HS-27A (cell line): ENCODE data around the gene CFAP119.
"Not testable (repeated sequence)": the region's sequence is repeated elsewhere in the genome, so short reads cannot be mapped to it uniquely, and the experiment has no call there.

Experiments
- DNase-seq: peaks from one replicate; pipeline ENCODE4 v3.0.0-alpha.2; 2012; ENCODE audit warnings: low read depth, missing footprints

CFAP119 gene

DNA sequence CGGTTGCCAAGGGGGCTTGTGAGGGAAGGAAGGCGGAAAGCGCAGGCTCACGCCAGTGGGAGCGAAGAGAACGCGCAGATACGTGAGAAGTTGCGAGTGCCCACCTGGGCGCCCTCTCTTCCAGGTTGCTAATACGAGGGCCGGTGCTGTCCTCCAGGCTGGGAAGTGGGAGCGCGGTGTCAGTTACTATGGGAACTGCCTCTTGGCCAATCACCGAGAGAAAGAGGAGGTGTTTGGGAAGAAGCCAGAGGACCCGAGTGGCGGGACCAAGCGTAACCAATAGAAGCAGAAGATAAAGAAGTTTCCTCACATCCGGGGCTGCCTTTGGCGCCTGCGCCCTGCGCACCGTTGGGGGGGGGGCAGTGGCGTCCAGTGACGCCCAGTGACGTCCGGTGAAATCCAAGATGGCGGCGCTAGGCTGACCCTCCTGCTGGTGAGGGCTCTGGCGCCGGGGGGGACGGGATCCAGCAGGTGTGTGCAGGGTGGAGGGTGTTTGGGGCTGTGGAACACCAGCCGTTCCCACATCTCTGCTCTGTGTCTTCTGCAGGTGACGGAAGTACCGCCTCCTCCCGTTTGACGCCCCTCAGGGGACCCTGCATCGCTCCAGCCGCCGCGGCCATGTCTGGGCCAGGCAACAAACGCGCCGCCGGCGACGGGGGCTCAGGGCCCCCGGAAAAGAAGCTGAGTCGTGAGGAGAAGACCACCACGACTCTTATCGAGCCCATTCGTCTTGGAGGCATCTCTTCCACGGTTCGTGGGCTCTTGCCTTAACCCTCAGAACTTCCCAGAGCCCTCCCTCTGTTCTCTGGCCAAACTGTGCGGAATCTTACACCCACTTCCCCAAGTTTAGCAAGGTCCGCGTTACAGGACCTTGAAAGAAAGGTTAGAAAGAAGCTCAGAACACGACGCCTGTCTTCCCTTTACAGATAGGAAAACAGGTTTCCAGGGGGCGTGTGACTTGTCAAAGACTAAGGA, at the start of gene CFAP119, which contains the start of gene RNF40:
TSS of gene CFAP119 (minus strand) at position 135 of the 975 bp plus-strand sequence. CDS start 314 bp downstream, outside the sequence.
TSS of gene RNF40 (plus strand) at position 395 of the 975 bp plus-strand sequence. CDS start at position 619, 224 bp downstream.
- peak; percentile 92 for DNase-seq

DNA sequence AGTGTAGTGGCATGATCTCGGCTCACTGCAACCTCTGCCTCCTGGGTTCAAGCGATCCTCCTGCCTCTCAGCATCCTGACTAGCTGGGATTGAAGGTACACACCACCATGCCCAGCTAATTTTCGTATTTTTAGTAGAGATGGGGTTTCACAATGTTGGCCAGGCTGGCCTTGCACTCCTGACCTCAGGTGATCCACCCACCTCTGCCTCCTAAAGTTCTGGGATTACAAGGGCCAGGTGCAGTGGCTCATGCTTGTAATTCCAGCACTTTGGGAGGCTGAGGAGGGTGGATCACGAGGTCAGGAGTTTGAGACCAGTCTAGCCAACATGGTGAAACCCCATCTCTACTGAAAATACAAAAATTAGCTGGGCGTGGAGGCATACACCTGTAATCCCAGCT, 47.8 kb upstream of the CFAP119 start:
- not testable (repeated sequence) for DNase-seq

DNA sequence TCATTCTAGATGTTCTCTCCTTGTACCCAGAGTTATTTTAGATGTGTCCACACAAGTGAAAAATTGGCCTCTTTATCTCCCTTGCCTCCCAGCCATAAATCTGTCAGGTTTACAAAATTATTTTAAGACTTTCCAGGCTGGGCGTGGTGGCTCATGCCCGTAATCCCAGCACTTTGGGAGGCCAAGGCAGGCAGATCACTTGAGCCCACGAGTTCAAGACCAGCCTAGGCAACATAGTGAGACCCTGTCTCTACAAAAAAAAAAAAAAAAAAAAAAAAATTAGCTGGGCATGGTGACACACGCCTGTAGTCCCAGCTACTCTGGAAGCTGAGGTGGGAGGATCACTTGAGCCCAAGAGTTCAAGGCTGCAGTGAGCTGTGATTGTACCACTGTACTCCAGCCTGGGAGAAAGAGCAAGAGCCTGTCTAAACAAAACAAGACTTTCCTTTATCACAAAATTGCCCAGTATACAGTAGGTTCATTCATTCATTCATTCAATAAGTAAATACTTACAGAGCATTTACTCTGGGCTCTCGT, 47.1 kb upstream of the CFAP119 start:
- not testable (repeated sequence) for DNase-seq

DNA sequence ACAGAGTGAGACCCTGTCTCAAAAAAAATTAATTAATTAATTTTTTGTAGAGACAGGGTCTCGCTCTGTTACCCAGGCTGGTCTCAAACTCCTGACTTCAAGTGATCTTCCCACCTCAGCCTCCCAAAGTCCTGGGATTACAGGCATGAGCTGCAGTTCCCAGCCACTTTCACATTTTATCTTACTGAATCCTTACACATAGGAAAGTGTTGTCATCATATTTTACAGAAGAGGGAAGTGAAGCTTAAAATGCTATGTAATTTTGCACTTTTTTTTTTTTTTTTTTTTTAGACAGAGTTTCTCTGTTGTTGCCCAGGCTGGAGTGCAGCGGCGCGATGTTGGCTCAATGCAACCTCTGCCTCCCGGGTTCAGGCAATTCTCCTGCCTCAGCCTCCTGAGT, 46.3 kb upstream of the CFAP119 start:
- no peak for DNase-seq

DNA sequence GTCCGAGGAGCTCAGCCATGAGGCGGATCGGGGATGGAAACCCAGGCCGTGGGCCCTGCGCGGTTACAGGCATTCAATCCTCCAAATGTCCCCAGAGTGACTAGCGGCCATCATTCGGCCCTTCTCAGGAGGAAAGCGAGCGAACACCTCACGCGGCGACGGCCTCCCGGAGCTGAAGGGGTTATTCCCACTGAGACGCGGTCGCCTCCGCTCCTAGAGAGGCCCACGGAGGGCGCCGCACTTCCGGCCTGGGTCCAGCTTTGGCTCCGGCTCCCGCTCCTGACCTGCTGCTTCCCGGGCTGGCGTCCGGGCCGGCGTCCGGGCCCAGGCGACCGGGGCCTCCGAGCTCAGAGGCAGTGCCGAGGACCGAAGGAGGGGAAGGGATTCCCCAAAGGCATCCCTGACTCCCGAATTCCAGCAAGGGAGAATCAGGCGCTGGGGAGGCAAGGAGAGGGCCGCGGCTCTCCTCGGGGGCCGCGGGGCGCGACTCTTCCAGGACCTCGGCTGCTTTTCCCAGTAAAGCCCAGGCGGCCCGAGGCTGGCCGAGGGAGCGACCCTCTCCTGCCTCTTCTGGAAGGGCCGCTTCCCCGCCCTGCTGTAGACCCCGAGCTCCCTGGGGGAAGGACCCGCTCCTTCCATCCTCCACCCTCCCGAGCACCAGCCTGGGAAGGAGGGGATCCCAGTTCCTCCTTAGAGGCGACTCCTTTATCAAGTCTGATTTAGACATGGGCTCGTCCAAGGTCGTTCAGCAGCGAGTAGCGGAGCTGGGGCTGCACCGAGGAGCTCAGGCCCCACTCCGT, 43.7 kb upstream of the CFAP119 start:
- no peak for DNase-seq

DNA sequence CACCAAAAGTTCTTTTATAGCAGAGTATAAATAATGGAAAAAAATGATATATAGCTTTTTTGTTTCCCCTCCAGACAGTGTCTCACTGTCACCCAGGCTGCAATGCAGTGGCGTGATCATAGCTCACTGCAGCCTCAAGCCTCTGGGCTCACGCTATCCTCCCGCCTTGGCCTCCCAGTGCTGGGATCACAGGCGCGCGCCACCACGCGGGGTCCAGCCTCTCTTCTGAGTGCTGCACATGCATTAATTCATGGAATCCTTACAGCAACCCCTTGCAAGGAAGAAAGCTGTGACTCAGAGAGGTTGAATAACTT, 43.2 kb upstream of the CFAP119 start:
- no peak for DNase-seq

DNA sequence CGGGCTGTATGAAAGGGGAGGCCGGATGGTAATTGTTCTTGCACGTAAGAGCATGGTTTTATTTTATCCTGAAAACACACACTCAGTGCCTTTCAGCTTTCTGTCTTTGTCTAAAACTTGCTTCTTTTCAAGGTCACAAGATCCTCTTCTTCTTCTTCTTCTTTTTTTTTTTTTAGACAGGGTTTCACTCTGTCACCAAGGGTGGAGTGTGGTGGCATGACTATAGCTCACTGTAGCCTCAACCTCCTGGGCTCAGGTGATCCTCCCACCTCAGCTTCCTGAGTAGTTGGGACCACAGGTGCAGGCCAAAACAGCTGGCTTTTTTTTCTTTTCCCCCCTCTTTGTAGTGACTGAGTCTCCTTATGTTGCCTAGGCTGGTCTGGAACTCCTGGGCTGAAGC, 41.1 kb upstream of the CFAP119 start:
- DNase-seq = no peak

DNA sequence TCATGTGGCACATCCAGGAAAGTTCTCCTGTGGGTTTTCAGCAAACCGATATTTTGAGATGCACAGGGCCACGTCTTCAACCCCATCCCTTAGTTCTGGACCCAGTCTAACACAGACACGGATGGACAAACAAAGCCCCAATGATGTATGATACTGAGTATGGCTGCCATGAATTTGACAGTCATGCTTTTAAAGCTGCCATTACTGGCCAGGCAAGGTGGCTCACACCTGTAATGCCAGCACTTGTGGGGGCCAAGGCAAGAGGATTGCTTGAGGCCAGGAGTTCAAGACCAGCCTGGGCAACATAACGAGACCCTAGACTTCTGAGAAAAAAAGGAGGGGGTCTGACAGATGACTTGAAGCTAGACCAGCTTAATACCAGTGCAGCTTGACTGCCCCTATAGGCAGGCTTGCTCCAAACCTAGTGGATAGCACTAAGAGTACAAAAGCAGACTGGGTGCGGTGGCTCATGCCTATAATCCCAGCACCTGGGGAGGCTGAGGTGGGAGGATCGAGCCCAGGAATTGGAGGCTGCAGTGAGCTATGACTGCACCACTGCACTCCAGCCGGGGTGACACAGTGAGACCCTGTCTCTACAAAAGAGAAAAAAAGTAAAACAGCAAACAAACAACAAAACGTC, 35.9 kb upstream of the CFAP119 start:
- DNase-seq = no peak

DNA sequence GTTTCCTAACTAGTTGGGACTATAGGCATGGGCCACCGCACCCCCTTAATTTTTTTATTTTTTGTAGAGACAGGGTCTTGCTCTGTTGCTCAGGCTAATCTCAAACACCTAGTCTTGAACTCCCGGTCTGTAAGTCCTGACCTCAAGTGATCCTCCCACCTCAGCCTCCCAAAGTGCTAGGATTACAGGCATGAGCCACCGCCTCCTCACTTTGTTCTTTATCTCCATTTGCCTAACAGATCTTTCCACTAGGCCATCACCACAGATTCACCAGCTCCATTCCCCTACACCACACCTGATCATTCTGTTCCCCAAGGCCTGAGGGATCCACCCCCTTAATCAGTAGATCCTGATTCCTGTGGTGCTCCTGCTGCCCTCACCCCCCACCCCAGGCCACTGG, 32.8 kb upstream of the CFAP119 start:
- no peak for DNase-seq

DNA sequence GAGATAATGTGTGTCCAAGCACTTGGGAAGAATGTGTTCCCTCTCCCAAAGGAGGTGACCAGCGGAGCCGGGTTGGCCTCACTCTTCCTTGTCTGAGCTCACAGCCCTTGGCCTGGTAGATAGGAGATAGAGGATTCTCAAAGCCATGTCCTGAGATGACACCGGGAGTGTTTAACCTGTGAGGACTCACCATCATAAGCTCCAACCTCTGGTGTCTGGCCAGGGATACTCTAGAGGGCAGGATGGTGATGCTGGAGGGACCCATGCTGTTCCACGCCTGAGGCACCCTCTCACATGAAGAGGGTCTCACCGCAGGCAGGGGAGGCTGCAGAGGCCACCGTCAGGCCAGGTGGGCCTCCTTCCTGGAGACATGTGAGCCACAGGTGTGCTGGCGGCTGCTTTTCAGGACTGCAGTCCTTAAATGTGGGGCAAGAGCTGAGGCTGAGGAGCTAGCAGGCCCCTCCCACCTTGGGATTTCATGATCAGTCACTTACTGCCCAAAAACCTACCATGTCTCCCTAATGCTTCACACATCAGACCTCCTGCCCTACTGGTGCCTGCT, 31.7 kb upstream of the CFAP119 start:
- no peak for DNase-seq

DNA sequence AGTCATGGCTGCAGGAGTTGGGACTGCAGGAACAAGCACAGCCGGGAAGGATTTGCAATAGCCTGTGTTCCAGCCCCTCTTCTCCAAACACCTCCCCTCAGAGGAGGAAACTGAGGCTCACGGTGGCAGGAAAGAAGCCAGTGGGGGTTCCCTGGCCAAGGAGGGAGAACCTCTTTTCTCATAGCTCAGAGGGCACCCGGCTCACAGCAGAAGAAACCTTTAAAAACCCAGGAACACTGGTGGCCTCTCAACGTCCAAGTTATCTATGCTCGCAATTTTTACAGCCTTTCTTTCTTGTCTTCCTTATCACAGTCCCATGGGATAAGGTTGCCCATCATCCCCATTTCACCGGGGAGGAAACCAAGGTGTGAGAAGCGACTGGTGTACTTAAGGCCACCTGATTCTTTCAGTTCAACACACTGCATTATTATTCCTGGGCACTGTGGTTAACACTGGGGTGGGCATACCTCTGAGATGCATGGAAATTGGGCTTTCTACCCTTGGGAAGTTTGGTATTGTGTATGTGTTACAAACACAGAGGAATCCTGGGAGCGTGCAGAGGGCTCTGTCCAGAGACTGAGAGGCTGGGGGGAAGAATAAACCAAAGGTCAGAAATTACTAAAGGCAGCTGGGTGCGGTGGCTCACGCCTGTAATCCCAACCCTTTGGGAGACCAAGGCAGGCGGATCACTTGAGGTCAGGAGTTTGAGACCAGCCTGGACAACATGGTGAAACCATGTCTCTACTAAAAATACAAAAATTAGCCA, 25.9 kb upstream of the CFAP119 start:
- DNase-seq = no peak

DNA sequence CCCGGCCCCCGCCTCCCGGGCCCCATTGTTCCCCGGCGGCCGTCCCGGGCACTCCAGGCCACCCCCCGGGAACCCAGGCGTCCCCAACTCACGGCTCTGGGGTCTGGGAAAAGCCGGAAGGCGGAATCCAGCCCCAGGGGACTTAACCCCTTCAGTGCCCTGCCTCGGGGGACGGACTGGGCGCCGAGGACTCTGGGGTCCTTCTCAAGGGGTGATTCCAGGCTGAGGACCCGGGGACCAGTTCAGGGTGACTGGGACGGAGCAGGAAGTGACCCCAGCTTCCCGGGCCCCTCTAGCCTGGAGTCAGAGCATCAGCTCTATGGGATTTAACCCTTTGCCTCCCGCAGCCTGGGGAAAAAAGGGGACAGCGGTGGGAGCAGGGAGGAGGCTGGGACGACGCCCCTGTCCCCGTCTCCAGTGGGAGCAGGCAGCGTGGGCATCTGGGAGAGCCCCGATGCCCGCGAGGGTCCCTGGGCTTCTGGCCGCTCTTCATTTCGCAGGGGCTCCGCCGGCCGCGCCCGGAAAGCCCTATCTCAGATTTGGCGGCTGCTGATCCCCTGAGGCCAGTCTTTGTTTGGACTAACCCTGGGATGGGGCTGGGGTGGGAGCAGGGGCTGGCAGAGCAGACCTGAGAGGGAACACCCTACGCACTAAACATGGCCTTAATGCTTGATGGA, 25.2 kb upstream of the CFAP119 start, which contains the start of gene ZNF629:
TSS of gene ZNF629 (minus strand) at position 270 of the 677 bp plus-strand sequence. CDS start 2,723 bp downstream, outside the sequence.
- peak; percentile 35 for DNase-seq

DNA sequence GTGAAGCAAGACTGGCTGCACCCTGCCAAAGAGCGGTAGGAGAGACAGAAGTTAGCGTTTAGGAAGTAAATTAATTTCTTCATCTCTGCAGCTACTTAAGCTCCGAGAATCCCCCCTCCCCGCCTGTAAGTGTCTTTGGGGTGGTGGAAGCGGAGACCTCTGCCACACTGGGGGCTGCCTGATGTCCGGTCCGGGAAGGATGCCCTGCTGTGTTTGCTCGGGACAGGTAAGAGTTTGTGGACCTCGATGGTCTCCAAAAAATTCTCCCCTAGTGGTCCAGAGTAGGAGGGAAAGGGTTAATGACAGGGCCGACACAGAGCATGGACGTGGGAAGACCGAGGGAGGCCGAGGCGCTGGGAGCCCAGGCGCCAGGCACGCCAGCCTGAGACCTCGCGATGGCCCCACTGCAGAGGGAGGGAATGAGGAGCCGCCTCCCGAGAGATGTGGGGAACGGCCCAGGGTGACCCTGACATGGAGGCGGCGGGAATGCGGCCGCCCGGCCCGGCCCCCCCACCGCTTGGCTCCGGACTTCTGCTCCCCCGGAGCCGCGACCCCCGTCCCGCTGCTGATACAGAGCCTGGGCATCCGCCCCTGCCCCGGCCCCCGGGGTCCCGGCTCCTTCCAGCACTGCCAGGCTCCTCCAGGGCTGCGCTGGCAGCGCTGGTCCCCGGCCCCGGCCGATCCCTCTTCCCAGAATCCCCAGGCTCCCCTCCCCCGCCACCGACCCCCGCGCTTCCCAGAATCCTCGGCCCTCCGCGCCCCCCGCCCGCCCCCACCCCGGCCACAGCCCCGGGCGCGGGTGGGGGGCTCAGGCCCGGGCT, 24.5 kb upstream of the CFAP119 start:
- no peak for DNase-seq

DNA sequence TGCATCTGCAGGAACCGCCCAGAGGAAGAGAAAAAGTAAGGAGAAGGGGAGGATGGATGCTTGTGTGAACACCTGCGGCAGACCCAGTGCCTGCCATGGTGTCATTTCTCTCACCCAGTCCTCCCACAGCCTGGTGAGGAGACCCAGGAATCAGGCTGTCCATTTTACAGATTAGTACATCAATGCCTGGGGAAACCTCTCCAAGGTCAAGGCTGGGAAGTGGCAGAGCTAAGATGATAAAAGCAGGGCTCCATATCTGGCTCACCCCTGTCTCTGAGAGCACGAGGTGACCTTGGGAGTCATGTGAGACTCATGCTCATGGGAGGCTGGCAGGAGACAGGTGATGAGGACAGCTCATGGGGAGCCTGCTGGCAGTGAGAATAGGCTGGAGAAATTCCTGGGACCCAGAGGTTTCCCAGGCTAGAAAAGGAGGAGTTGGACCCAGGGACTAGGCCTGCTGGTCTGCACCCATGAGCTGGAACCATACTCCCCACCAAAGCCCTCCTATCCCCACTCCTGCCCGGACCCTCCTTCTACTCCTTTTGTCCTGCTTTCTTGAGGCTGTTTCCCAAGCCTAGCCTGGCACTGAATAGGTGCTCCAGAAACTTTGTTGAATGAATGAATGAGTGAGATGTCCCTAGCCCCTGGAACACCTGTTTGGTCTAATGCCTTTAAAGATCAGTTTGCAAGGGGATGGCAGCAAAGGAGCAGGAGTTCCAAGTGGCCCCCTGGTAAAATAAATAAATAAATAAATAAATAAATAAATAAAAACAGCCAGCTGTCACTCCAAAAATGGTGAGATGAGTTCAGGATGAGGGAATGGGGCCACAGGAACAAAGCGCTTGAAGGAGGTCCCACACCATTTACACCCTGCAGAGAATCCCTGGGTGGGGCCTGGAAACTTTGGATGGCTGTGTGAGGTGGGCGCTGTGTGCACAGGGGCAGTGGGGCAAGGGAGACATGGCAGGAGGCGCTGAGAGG, 23.6 kb upstream of the CFAP119 start:
- DNase-seq = no peak

DNA sequence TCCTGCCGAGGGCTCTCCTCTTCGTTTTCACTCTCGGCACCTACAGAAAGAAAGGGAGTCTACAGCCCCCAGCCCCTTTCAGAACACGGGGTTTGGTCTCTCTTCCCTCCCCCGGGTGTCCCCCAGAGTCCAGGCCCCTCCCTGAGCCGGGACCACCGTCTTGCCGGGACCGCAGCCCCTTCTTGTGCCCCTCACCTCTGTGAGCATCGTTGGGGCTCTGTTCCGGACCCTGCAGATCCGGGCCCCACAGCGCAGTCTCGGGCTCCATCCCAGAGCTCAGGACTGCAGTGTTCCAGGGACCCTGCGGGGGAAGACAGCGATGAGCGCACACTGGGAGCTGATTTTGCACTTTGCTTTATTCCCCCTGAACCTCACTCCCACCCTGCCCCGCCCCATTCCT, 22.4 kb upstream of the CFAP119 start:
- no peak for DNase-seq

DNA sequence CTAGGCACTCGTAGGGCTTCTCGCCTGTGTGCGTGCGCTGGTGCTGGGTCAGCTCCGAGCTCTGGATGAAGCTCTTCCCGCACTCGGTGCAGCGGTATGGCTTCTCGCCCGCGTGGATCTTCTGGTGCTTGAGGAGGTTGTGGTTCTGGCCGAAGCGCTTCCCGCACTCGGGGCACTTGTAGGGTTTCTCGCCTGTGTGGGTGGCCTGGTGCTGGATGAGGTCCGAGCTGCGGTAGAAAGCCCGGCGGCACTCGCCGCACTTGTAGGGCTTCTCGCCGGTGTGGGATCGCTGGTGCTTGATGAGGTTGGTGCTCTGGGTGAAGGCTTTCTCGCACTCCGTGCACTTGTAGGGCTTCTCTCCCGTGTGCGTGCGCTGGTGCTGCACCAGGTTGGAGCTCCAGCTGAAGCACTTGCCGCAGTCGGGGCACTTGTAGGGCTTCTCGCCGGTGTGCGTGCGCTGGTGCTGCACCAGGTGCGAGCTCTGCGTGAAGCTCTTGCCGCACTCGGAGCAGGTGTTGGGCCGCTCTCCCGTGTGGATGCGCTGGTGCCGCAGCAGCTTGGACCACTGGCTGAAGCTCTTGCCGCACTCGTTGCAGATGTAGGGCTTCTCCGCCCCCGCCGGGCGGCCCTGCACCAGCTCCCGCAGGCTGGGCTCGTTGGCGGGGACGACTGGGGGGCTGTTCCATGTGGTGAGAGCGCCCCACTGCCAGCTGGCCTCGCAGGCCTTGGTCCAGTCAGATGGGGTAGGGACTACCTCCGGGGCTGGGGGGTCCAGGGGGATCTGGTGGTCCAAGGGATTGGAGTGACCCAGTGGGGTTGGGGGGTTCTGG, 21.6 kb upstream of the CFAP119 start:
- no peak for DNase-seq
